ENCODE measurements around the gene MARCHF11.

MARCHF11 gene

GRCh38 chr5:16147179-16147900, 32.3 kb downstream of the MARCHF11 start:
- DNase-seq (no peak), ATAC-seq (replicated peaks) (no peak)
- H3K36me3 Mint-ChIP-seq (ENCODE audit: insufficient read depth): no peaks in the 10 kb centered on the region
- no peak overlapping the region for H3K27ac Mint-ChIP-seq
- H3K4me1 Mint-ChIP-seq (ENCODE audit: low read depth in 2 of 2): no peaks in the 10 kb centered on the region
- peaks cover 7 to 8% of the 10 kb centered on the region in 2 donors for H3K9me3 Mint-ChIP-seq
- H3K4me3 Mint-ChIP-seq: no peak overlapping the region
- no peaks in the 10 kb centered on the region for H3K27me3 Mint-ChIP-seq

- ATAC-seq (replicated peaks): no peak
- Mint-ChIP-seq H3K4me3 (no peak overlapping the region), H3K4me1 (ENCODE audit: low read depth in 2 of 2) (no peaks in the 10 kb centered on the region), H3K9me3 (peaks cover 0 to 4% of the 10 kb centered on the region in 2 donors), H3K27me3 (no peaks in the 10 kb centered on the region), H3K36me3 (ENCODE audit: insufficient read depth) (no peaks in the 10 kb centered on the region), H3K27ac (no peak overlapping the region)
- no peak for DNase-seq
These were observed 35.2 kb downstream of the MARCHF11 start for GRCh38 chr5:16144416-16144815.

- peaks cover 0 to 4% of the 10 kb centered on the region in 2 donors for H3K9me3 Mint-ChIP-seq
- H3K27me3 Mint-ChIP-seq: no peaks in the 10 kb centered on the region
- DNase-seq (no peak), ATAC-seq (replicated peaks) (no peak)
- H3K36me3 Mint-ChIP-seq (ENCODE audit: insufficient read depth): no peaks in the 10 kb centered on the region
- no peak overlapping the region for H3K4me3 Mint-ChIP-seq
- H3K27ac Mint-ChIP-seq: no peak overlapping the region
- H3K4me1 Mint-ChIP-seq (ENCODE audit: low read depth in 2 of 2): no peaks in the 10 kb centered on the region
These were observed 36.1 kb downstream of the MARCHF11 start for GRCh38 chr5:16143361-16144049.

DNA sequence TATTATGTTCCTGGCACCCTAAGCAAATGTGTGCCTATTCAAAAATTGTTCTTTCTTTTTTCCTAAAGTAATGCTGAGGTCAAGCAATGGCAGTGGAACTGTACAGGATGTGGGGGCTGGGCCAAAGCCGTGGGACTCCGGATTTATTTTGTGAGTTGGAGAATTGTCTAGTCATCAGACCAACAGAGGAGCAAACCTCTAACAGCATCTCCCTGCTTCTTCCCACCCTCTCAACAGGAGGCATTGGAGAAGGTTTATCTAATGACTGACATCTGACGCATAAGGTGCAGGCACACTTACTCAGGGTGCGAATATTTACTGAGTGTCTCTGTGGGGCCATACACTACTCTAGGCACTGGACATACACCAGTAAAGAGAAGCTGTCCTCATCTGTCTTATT, 38.6 kb downstream of the MARCHF11 start:
- Mint-ChIP-seq H3K27ac (no peak overlapping the region), H3K4me1 (ENCODE audit: low read depth in 2 of 2) (no peaks in the 10 kb centered on the region), H3K9me3 (peaks cover 0 to 8% of the 10 kb centered on the region in 2 donors), H3K4me3 (no peak overlapping the region), H3K27me3 (no peaks in the 10 kb centered on the region), H3K36me3 (ENCODE audit: insufficient read depth) (no peaks in the 10 kb centered on the region)
- no peak for ATAC-seq (replicated peaks)
- no peak for DNase-seq

- Mint-ChIP-seq H3K4me1 (ENCODE audit: low read depth in 2 of 2) (no peaks in the 10 kb centered on the region), H3K4me3 (no peak overlapping the region), H3K9me3 (peaks cover 5 to 8% of the 10 kb centered on the region in 2 donors), H3K27me3 (no peaks in the 10 kb centered on the region), H3K27ac (no peak overlapping the region), H3K36me3 (ENCODE audit: insufficient read depth) (no peaks in the 10 kb centered on the region)
- ATAC-seq (replicated peaks) (no peak), DNase-seq (no peak)
These were observed 39.2 kb downstream of the MARCHF11 start for GRCh38 chr5:16140417-16140816.

- no peaks in the 10 kb centered on the region for H3K27me3 Mint-ChIP-seq
- ATAC-seq (replicated peaks) (no peak), DNase-seq (no peak)
- H3K27ac Mint-ChIP-seq: no peak overlapping the region
- H3K36me3 Mint-ChIP-seq (ENCODE audit: insufficient read depth): no peaks in the 10 kb centered on the region
- H3K4me1 Mint-ChIP-seq (ENCODE audit: low read depth in 2 of 2): no peaks in the 10 kb centered on the region
- no peak overlapping the region for H3K4me3 Mint-ChIP-seq
- peaks cover 10 to 11% of the 10 kb centered on the region in 2 donors for H3K9me3 Mint-ChIP-seq
These were observed 42.4 kb downstream of the MARCHF11 start for GRCh38 chr5:16137177-16137576.

DNA sequence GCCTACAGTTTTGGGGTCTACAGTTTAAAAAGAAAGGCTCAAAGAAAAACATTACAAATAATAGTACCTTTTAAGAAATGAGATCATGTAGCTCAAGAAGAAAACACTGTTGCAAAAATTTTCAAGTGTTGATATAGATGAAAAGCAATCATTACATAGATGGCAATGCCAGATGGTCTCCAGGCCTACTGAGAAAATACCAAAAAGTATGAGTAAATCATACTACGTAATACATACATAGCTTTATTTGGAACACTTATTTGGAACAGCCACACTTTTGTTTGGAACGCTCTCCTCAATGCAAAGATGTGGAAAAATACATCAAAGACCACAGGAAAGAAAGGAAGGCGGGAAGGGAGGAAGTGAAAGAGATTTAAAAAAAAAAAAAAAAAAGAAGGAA, 44.1 kb downstream of the MARCHF11 start:
- Mint-ChIP-seq H3K27ac (no peak overlapping the region), H3K4me1 (ENCODE audit: low read depth in 2 of 2) (no peaks in the 10 kb centered on the region), H3K4me3 (no peak overlapping the region), H3K36me3 (ENCODE audit: insufficient read depth) (no peaks in the 10 kb centered on the region), H3K9me3 (peaks cover 10 to 11% of the 10 kb centered on the region in 2 donors), H3K27me3 (no peaks in the 10 kb centered on the region)
- DNase-seq: no peak
- no peak for ATAC-seq (replicated peaks)

- H3K9me3 Mint-ChIP-seq: peaks cover 10 to 11% of the 10 kb centered on the region in 2 donors
- no peaks in the 10 kb centered on the region for H3K36me3 Mint-ChIP-seq (ENCODE audit: insufficient read depth)
- no peaks in the 10 kb centered on the region for H3K27me3 Mint-ChIP-seq
- no peak for DNase-seq
- no peak overlapping the region for H3K4me3 Mint-ChIP-seq
- no peaks in the 10 kb centered on the region for H3K4me1 Mint-ChIP-seq (ENCODE audit: low read depth in 2 of 2)
- ATAC-seq (replicated peaks): no peak
- no peak overlapping the region for H3K27ac Mint-ChIP-seq
These were observed 44.6 kb downstream of the MARCHF11 start for GRCh38 chr5:16135003-16135402.

DNA sequence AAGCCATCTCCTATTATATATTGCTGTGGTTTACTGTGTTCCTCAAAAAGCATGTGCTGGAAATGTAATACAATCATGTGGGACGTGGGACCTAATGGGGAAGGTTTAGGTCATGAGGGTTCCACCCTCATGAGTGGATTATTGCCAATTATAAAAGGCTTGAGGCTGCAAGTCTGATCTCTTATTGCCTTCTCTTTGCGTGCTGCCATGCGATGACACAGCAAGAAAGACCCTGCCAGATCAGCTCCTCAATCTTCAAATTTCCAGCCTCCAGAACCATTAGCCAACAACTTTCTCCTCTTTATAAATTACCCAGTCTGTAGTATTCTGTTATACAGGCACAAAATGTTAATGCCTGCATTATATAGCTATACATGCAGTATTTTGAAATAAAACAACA, 45.4 kb downstream of the MARCHF11 start:
- no peaks in the 10 kb centered on the region for H3K27me3 Mint-ChIP-seq
- no peak for DNase-seq
- H3K9me3 Mint-ChIP-seq: peaks cover 10 to 11% of the 10 kb centered on the region in 2 donors
- no peak for ATAC-seq (replicated peaks)
- H3K4me1 Mint-ChIP-seq (ENCODE audit: low read depth in 2 of 2): no peaks in the 10 kb centered on the region
- no peak overlapping the region for H3K27ac Mint-ChIP-seq
- no peaks in the 10 kb centered on the region for H3K36me3 Mint-ChIP-seq (ENCODE audit: insufficient read depth)
- no peak overlapping the region for H3K4me3 Mint-ChIP-seq

DNA sequence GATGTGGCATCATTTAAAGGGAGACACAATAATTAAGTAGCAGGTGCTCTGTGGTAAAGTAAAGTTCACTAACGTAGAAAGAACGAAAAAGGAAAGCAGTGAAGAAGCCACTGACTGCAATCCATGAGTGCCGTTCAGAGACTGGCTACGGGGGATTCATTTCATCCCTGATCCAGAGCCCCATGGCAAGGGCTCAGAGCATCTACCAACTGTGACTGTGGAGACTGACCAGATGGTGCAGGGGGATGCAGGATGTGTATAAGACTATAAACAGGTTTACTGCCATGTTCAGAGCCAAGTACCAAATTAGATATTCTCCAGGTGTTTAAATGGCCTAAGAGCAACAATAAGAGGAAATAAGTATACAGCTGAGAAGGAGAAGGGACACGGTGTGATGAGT, 47.7 kb downstream of the MARCHF11 start:
- Mint-ChIP-seq H3K36me3 (ENCODE audit: insufficient read depth) (no peaks in the 10 kb centered on the region), H3K4me3 (no peak overlapping the region)

DNA sequence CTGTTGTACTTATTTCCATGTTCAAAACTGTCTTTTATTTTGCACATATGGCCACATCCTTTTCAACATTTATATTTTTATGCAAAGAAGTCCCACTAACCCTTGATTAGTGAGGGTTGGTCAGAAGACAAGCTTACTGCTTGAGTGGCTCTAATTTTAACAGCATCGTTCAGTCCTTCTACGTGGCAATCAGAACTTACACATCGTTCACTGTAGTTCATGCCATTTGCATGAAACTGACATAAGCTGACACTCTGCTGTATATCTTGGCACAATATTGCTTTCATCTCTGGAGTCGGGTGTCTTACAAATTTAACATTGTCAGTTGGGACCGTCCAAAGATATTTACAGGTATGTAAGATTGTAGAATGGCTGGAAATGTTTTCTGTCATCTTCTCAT, 50.6 kb downstream of the MARCHF11 start:
- ATAC-seq (replicated peaks) (no peak), DNase-seq (no peak)
- no peak overlapping the region for H3K4me3 Mint-ChIP-seq
- no peaks in the 10 kb centered on the region for H3K36me3 Mint-ChIP-seq (ENCODE audit: insufficient read depth)
- H3K9me3 Mint-ChIP-seq: peaks cover 5 to 12% of the 10 kb centered on the region in 2 donors
- H3K4me1 Mint-ChIP-seq (ENCODE audit: low read depth in 2 of 2): no peaks in the 10 kb centered on the region
- H3K27me3 Mint-ChIP-seq: no peaks in the 10 kb centered on the region
- H3K27ac Mint-ChIP-seq: no peak overlapping the region

More for the DNA sequence above, 47.7 kb downstream of the MARCHF11 start:
- no peak overlapping the region for H3K27ac Mint-ChIP-seq
- DNase-seq (no peak), ATAC-seq (replicated peaks) (no peak)
- H3K9me3 Mint-ChIP-seq: peaks cover 7 to 11% of the 10 kb centered on the region in 2 donors
- H3K27me3 Mint-ChIP-seq: no peaks in the 10 kb centered on the region
- H3K4me1 Mint-ChIP-seq (ENCODE audit: low read depth in 2 of 2): no peaks in the 10 kb centered on the region

- Mint-ChIP-seq H3K4me3 (no peak overlapping the region), H3K27me3 (no peaks in the 10 kb centered on the region)
These were observed 51.6 kb downstream of the MARCHF11 start for GRCh38 chr5:16127865-16128544.

GRCh38 chr5:16120579-16120978, 59.0 kb downstream of the MARCHF11 start:
- no peaks in the 10 kb centered on the region for H3K27me3 Mint-ChIP-seq

More at GRCh38 chr5:16127865-16128544, 51.6 kb downstream of the MARCHF11 start:
- no peaks in the 10 kb centered on the region for H3K36me3 Mint-ChIP-seq (ENCODE audit: insufficient read depth)
- no peak for ATAC-seq (replicated peaks)
- H3K9me3 Mint-ChIP-seq: peaks cover 5 to 15% of the 10 kb centered on the region in 2 donors
- no peak overlapping the region for H3K27ac Mint-ChIP-seq
- no peaks in the 10 kb centered on the region for H3K4me1 Mint-ChIP-seq (ENCODE audit: low read depth in 2 of 2)
- no peak for DNase-seq

DNA sequence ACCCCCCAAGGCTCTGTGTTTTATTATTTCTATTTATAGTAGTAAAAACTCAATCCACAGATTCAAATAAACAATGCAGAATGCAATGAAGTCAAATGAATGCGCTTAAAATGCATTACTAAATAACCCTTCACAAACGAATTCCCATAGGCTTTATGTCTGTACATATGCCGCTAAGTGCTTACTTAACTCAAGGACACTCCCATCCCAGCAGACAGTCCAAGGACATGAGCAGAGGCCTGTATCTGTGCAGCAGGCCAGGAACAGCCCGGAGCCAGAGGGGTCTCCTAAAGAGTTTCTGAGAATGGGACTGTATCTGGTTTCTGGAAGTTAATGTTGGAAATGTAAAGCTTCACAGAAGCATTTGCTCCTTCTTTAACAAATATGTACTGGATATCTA, 59.8 kb downstream of the MARCHF11 start:
- no peaks in the 10 kb centered on the region for H3K27me3 Mint-ChIP-seq
- peaks cover 21 to 30% of the 10 kb centered on the region in 2 donors for H3K9me3 Mint-ChIP-seq
- no peak for ATAC-seq (replicated peaks)

More at GRCh38 chr5:16120579-16120978, 59.0 kb downstream of the MARCHF11 start:
- H3K4me1 Mint-ChIP-seq (ENCODE audit: low read depth in 2 of 2): no peaks in the 10 kb centered on the region
- no peak for ATAC-seq (replicated peaks)
- H3K27ac Mint-ChIP-seq: no peak overlapping the region
- no peak overlapping the region for H3K4me3 Mint-ChIP-seq
- peaks cover 21 to 30% of the 10 kb centered on the region in 2 donors for H3K9me3 Mint-ChIP-seq
- DNase-seq: no peak
- no peaks in the 10 kb centered on the region for H3K36me3 Mint-ChIP-seq (ENCODE audit: insufficient read depth)

More for the DNA sequence above, 59.8 kb downstream of the MARCHF11 start:
- no peaks in the 10 kb centered on the region for H3K4me1 Mint-ChIP-seq (ENCODE audit: low read depth in 2 of 2)
- no peaks in the 10 kb centered on the region for H3K36me3 Mint-ChIP-seq (ENCODE audit: insufficient read depth)
- no peak overlapping the region for H3K27ac Mint-ChIP-seq
- no peak overlapping the region for H3K4me3 Mint-ChIP-seq
- DNase-seq: no peak
